GM12801 (cell line): ENCODE measurements around the gene KPNA6.

ENCODE experiments used
- CTCF ChIP-seq: IDR thresholded peaks from one replicate; pipeline ENCODE4 v1.5.1; 2011; ENCODE audit warnings: control low read depth; ENCODE audit not compliant: insufficient read length; ENCODE audit errors: extremely low read depth

The KPNA6 gene

GRCh38 chr1:32107742-32108661 is at the start of gene KPNA6:
Gene KPNA6 (plus strand): TSS chr1:32108056. CDS start chr1:32108131, 75 bp downstream.
- no peak for TF ChIP-seq CTCF

GRCh38 chr1:32060914-32061313 is 46.9 kb upstream of the KPNA6 start:
- TF ChIP-seq CTCF, result no peak

GRCh38 chr1:32062867-32063230 is 45.0 kb upstream of the KPNA6 start:
- no peak for TF ChIP-seq CTCF

GRCh38 chr1:32063261-32063681 is 44.6 kb upstream of the KPNA6 start:
- TF ChIP-seq CTCF, result no peak

- TF ChIP-seq CTCF, result no peak
Observed at GRCh38 chr1:32066489-32066873, 41.4 kb upstream of the KPNA6 start.

GRCh38 chr1:32068957-32069588 is 38.8 kb upstream of the KPNA6 start:
- TF ChIP-seq CTCF, result no peak

GRCh38 chr1:32071758-32072621 is 35.9 kb upstream of the KPNA6 start:
- TF ChIP-seq CTCF, result no peak
